Heart right ventricle (tissue), 16 donors: ENCODE results near the gene TTC21A. TPM values are rescaled to one million over a fixed set of nuclear protein-coding genes. Genes with fewer than 3 reads are reported as not detected.
A peak's percentile ranks its signal among the peaks of the same experiment; 100 is the strongest.

Experiments
- ATAC-seq, 8 donors: fragments of 200-7000 bp; cut with Tn5 transposase; one replicate each; pipeline ENCODE4 v1.9.1; 2020; ENCODE audit warnings: mild to moderate bottlenecking in 8 of 8, moderate library complexity in 8 of 8, moderate number of reproducible peaks in 1 of 8
- DNase-seq, 2 donors: peaks; one replicate each; pipeline ENCODE4 v3.0.0-alpha.2; 2020
- H3K27ac ChIP-seq, 10 donors: fragments of 200-600 bp; sonication (generic) in 2 of 10; one replicate each; pipeline versions ENCODE4 v1.5.0 to v1.8.0; 2020 to 2022; ENCODE audit warnings: mild to moderate bottlenecking in 3 of 10
- H3K27me3 ChIP-seq, 7 donors: fragments of 200-600 bp; one replicate each; pipeline ENCODE4 v1.8.0; 2021 to 2022; ENCODE audit warnings: mild to moderate bottlenecking in 2 of 7
- H3K36me3 ChIP-seq, 9 donors: fragments of 200-600 bp; sonication (generic) in 1 of 9; one replicate each; pipeline versions ENCODE4 v1.5.0 to v1.8.0; 2020 to 2022; ENCODE audit warnings: mild to moderate bottlenecking in 2 of 9
- H3K4me1 ChIP-seq, 9 donors: fragments of 200-600 bp; sonication (generic) in 1 of 9; one replicate each; pipeline versions ENCODE4 v1.5.0 to v1.8.0; 2020 to 2022; ENCODE audit warnings: mild to moderate bottlenecking in 4 of 9
- H3K4me3 ChIP-seq, 10 donors: fragments of 200-600 bp; sonication (generic) in 2 of 10; one replicate each; pipeline versions ENCODE4 v1.5.0 to v1.8.0; 2020 to 2022; ENCODE audit warnings: mild to moderate bottlenecking in 7 of 10, moderate library complexity in 2 of 10
- H3K9me3 ChIP-seq, 11 donors: fragments of 200-600 bp in 10 of 11; sonication (generic) in 2 of 11; one replicate each; pipeline versions ENCODE4 v1.5.0 to v1.8.0; 2013 to 2022; ENCODE audit warnings: mild to moderate bottlenecking in 2 of 11, control low read depth in 1 of 11, moderate library complexity in 1 of 11
- CTCF ChIP-seq, 9 donors: fragments of 200-600 bp; sonication (generic) in 2 of 9; IDR thresholded peaks; one replicate each; pipeline versions ENCODE4 v1.5.0 to v1.8.0; 2021 to 2022; ENCODE audit warnings: antibody characterized with exemption in 9 of 9, mild to moderate bottlenecking in 5 of 9, moderate library complexity in 1 of 9
- WGBS, 2 donors: extraction: QIAGEN DNeasy Blood & Tissue Kit; methylation state at CpG; one replicate each; pipeline ENCODE4 v1.1.7; 2013; ENCODE audit warnings: inconsistent platforms in 1 of 2; 5-methylcytosine and 5-hydroxymethylcytosine counted together
- intact Hi-C, 10 donors: fragments of 100-400 bp; cut with DNase I; formaldehyde crosslinking; loops; one replicate each; pipeline versions ENCODE4 v1.11.1 to v1.14.2; 2022
- polyA plus RNA-seq, 2 donors: library from polyadenylated mRNA; stranded (reverse); fragments of 200-250 nt; gene quantifications; one replicate each; pipeline ENCODE4 v1.2.3, GENCODE V29; 2013
- total RNA-seq, 10 donors: library from RNA; stranded (reverse); fragmentation: NEBNext Ultra II Directional in 3 of 10; extraction: Animal tissue kit (Norgen Biotek cat#: 25700) in 3 of 10; gene quantifications; one replicate each; pipeline versions ENCODE4 v1.2.1 to v1.2.4, GENCODE V29; 2021 to 2023
- donor health status: Arrhythmogenic right ventricular cardiomyopathy.
- donor health status: ischemic (EF 13 %, LVEDD 7.1; RV severe dilation, severe dysfunction).
- donor health status: healthy with polysubstance abuse.
- donor health status: DM: no; HTN: yes; CAD: no.
- donor health status: DM: no; HTN: no; CAD: no.
- donor health status: ischemic (EF 25% LVEDD 6.9; RV normal size, moderate dysfunction).
- donor health status: ischemic (EF 25% LVEDD 5.7; RV mildly dilated, moderate dysfunction).
- donor health status: healthy.
- donor health status: DM: yes; HTN: yes; CAD: no.
- donor health status: Ischemic cardiomyopathy.
- donor health status: ischemic (EF 35%, LVEDD 5.7; RV mildly dilated, moderate dysfunction).
- donor health status: nonischemic (EF 11% LVEDD 7.7; RV severe dilation, severe dysfunction).
- donor health status: DM: yes; HTN: yes; CAD: no.
- donor health status: PGD.
- donor health status: ischemic (EF 29% LVEDD 5.4; RV normal size, mild dysfunction).
- donor health status: nonischemic (EF 23%, LVEDD 6.1; RV moderate dilation, normal function).

Gene TTC21A
- total and polyA plus RNA-seq, 12 donors: 0.80 to 7.5 (median 1.5) TPM

- ATAC-seq: peak; percentile 61 to 81 (median 71)
- H3K27me3 ChIP-seq: no peaks in the 10 kb centered on the region
- no peak for TF ChIP-seq CTCF (IDR thresholded peaks at IDR 0.05)
- peak overlapping the region; percentile 85 to 97 (median 92) for H3K27ac ChIP-seq
- H3K4me1 ChIP-seq: peaks cover 11 to 52% (median 41%) of the 10 kb centered on the region in 9 donors
- peak; percentile 84 to 95 for DNase-seq
- peak overlapping the region in 9 of 10 donors; percentile 25 to 59 (median 54) for H3K4me3 ChIP-seq
- H3K9me3 ChIP-seq: no peaks in the 10 kb centered on the region
- 1% methylated on average over 28 to 30 of the region's 32 CpGs for WGBS, 2 donors
- no peaks in the 10 kb centered on the region for H3K36me3 ChIP-seq
- intact Hi-C loops: loop anchor here in 3 of 10 donors (2.0 to 5.0 kb wide), 3 partner anchors 17 to 71 kb away; partner anchors contain the start of genes GORASP1 (in 2 of the 3) and TTC21A (in 2 of the 3)
These were observed 70.3 kb downstream of the TTC21A start for GRCh38 chr3:39177708-39178332.

- peaks cover 13 to 59% (median 47%) of the 10 kb centered on the region in 9 donors for H3K4me1 ChIP-seq
- intact Hi-C loops: loop anchor here in 3 of 10 donors (2.0 to 5.0 kb wide), 2 partner anchors 41 to 72 kb away; partner anchors contain the start of genes GORASP1 (in 2 of the 3) and TTC21A (in 2 of the 3)
- WGBS, 2 donors: 54 to 55% methylated on average over 4 of the region's 4 CpGs
- H3K4me3 ChIP-seq: peak overlapping the region in 8 of 10 donors; percentile 25 to 59 (median 54)
- ATAC-seq (peak in 3 of 8 donors; percentile 15 to 28 (median 26)), DNase-seq (peak in 1 of 2 donors; percentile 32)
- peak overlapping the region; percentile 85 to 97 (median 92) for H3K27ac ChIP-seq
- H3K27me3 ChIP-seq: no peaks in the 10 kb centered on the region
- no peak for TF ChIP-seq CTCF (IDR thresholded peaks at IDR 0.05)
- H3K9me3 ChIP-seq: no peaks in the 10 kb centered on the region
- H3K36me3 ChIP-seq: peaks cover 0 to 6% (median 0%) of the 10 kb centered on the region in 9 donors
These were observed 71.1 kb downstream of the TTC21A start for GRCh38 chr3:39178553-39178952.

- H3K4me1 ChIP-seq: peaks cover 17 to 75% (median 59%) of the 10 kb centered on the region in 9 donors
- no peaks in the 10 kb centered on the region for H3K9me3 ChIP-seq
- no peak for TF ChIP-seq CTCF (IDR thresholded peaks at IDR 0.05)
- H3K4me3 ChIP-seq: peak overlapping the region in 7 of 10 donors; percentile 2 to 50 (median 44)
- H3K36me3 ChIP-seq: peaks cover 0 to 21% (median 0%) of the 10 kb centered on the region in 9 donors
- H3K27me3 ChIP-seq: no peaks in the 10 kb centered on the region
- 70 to 74% methylated on average over 3 of the region's 3 CpGs for WGBS, 2 donors
- ATAC-seq: no peak
- no peak for DNase-seq
- H3K27ac ChIP-seq: peak overlapping the region; percentile 78 to 97 (median 92)
- intact Hi-C loops: loop anchor here in 9 of 10 donors (2.0 to 10.0 kb wide), 6 partner anchors 38 to 75 kb away; partner anchors contain the start of genes GORASP1 (in 3 of the 9) and TTC21A (in 3 of the 9)
These were observed 72.7 kb downstream of the TTC21A start for GRCh38 chr3:39180183-39180545.

GRCh38 chr3:39180546-39181346, 73.3 kb downstream of the TTC21A start:
- intact Hi-C loops: loop anchor here in 9 of 10 donors (2.0 to 10.0 kb wide), 6 partner anchors 38 to 76 kb away; partner anchors contain the start of genes GORASP1 (in 3 of the 9) and TTC21A (in 3 of the 9)
- DNase-seq (peak; percentile 91 to 93), ATAC-seq (peak; percentile 75 to 89 (median 82))
- H3K27ac ChIP-seq: peak overlapping the region; percentile 78 to 97 (median 92)
- H3K36me3 ChIP-seq: peaks cover 0 to 27% (median 0%) of the 10 kb centered on the region in 9 donors
- peak in 6 of 9 donors; percentile 24 to 51 (median 46) for TF ChIP-seq CTCF (IDR thresholded peaks at IDR 0.05)
- H3K27me3 ChIP-seq: no peaks in the 10 kb centered on the region
- H3K4me3 ChIP-seq: peak overlapping the region in 9 of 10 donors; percentile 2 to 50 (median 40)
- 3 to 4% methylated on average over 41 to 64 of the region's 64 CpGs for WGBS, 2 donors
- H3K9me3 ChIP-seq: no peaks in the 10 kb centered on the region
- H3K4me1 ChIP-seq: peaks cover 17 to 81% (median 59%) of the 10 kb centered on the region in 9 donors
